Adrenal gland (tissue), 5 donors: Measurements from ENCODE around the gene LSM14A.

Experiments used
- POLR2A ChIP-seq, 2 donors: fragments of 450-650 bp; IDR thresholded peaks; one replicate each; pipeline ENCODE4 v1.6.1; 2017; ENCODE audit warnings: antibody characterized with exemption in 2 of 2, mild to moderate bottlenecking in 2 of 2, moderate library complexity in 1 of 2
- TF ChIP-seq, protein P1 (sequence below), 6 experiments: fragments of 450-650 bp in 4 of 6; fragments of 200-600 bp in 2 of 6; sonication (generic) in 1 of 6; IDR thresholded peaks; 1 replicate in 5 of 6; 2 replicates in 1 of 6; pipeline versions ENCODE4 v1.5.1 to v1.8.0; 2016 to 2021; ENCODE audit warnings: antibody characterized with exemption in 6 of 6, mild to moderate bottlenecking in 2 of 6, moderate library complexity in 1 of 6
- donor health status: DM: no; HTN: no; CAD: no.

- TF ChIP-seq, protein P1, sequence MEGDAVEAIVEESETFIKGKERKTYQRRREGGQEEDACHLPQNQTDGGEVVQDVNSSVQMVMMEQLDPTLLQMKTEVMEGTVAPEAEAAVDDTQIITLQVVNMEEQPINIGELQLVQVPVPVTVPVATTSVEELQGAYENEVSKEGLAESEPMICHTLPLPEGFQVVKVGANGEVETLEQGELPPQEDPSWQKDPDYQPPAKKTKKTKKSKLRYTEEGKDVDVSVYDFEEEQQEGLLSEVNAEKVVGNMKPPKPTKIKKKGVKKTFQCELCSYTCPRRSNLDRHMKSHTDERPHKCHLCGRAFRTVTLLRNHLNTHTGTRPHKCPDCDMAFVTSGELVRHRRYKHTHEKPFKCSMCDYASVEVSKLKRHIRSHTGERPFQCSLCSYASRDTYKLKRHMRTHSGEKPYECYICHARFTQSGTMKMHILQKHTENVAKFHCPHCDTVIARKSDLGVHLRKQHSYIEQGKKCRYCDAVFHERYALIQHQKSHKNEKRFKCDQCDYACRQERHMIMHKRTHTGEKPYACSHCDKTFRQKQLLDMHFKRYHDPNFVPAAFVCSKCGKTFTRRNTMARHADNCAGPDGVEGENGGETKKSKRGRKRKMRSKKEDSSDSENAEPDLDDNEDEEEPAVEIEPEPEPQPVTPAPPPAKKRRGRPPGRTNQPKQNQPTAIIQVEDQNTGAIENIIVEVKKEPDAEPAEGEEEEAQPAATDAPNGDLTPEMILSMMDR (IDR thresholded peaks at IDR 0.05), result no peak
- TF ChIP-seq POLR2A (IDR thresholded peaks at IDR 0.05), result no peak
These were observed 74.0 kb downstream of the LSM14A start for GRCh38 chr19:34246340-34246739.
